Measurements from ENCODE around the gene ODAD4.

Gene ODAD4

GRCh38 chr17:41939693-41940090, 9.3 kb downstream of the ODAD4 start:
- POLR2A ChIA-PET = no interaction called here
- WGBS (ENCODE audit: insufficient coverage) = 97% methylated on average over 2 of the region's 6 CpGs
- CTCF ChIA-PET = interaction anchor here (0.6 to 8.3 kb wide), 3 partner anchors 9 to 213 kb away, joined by 3 to 37 read pairs (median 4); partner anchors contain the start of gene ODAD4
- H3K27me3 ChIP-seq (replicated peaks in 2 of 5; ENCODE audit: control insufficient read depth in 4 of 5, insufficient read depth in 5 of 5, low read length in 4 of 5) = no peaks in the 10 kb centered on the region
- H3K27ac ChIP-seq (ENCODE audit: insufficient read depth in 1 of 2, low read depth in 1 of 2, low read length in 2 of 2, poor library complexity in 1 of 2, severe bottlenecking in 2 of 2) = no peak overlapping the region
- DNase-seq = no peak
- no peaks in the 10 kb centered on the region for H3K9me3 ChIP-seq (ENCODE audit: control extremely low read depth in 1 of 5, control insufficient read depth in 4 of 5, insufficient read depth in 2 of 5, low read depth in 1 of 5, low read length in 4 of 5)
- no peak overlapping the region for H3K4me3 ChIP-seq (ENCODE audit: control insufficient read depth in 1 of 7, extremely low read depth in 1 of 7, insufficient read depth in 4 of 7, low read depth in 2 of 7, low read length in 6 of 7)
- H3K36me3 ChIP-seq (ENCODE audit: control insufficient read depth in 4 of 4, insufficient read depth in 4 of 4, low read length in 3 of 4) = no peaks in the 10 kb centered on the region
- H3K4me1 ChIP-seq (ENCODE audit: control extremely low read depth in 1 of 4, control insufficient read depth in 4 of 4, insufficient read depth in 4 of 4, low read length in 3 of 4) = no peaks in the 10 kb centered on the region

GRCh38 chr17:41941168-41941567, 10.8 kb downstream of the ODAD4 start:
- CTCF ChIA-PET = interaction anchor here (8.3 kb wide), 1 partner anchor 22 kb away, joined by 37 read pairs; no protein-coding TSS in a partner anchor
- DNase-seq = no peak
- Histone ChIP-seq H3K4me1 (ENCODE audit: control extremely low read depth in 1 of 4, control insufficient read depth in 4 of 4, insufficient read depth in 4 of 4, low read length in 3 of 4) (peaks cover 0 to 3% (median 1%) of the 10 kb centered on the region in 4 experiments), H3K27ac (ENCODE audit: insufficient read depth in 1 of 2, low read depth in 1 of 2, low read length in 2 of 2, poor library complexity in 1 of 2, severe bottlenecking in 2 of 2) (no peak overlapping the region), H3K9me3 (ENCODE audit: control extremely low read depth in 1 of 5, control insufficient read depth in 4 of 5, insufficient read depth in 2 of 5, low read depth in 1 of 5, low read length in 4 of 5) (no peaks in the 10 kb centered on the region), H3K36me3 (ENCODE audit: control insufficient read depth in 4 of 4, insufficient read depth in 4 of 4, low read length in 3 of 4) (no peaks in the 10 kb centered on the region), H3K4me3 (ENCODE audit: control insufficient read depth in 1 of 7, extremely low read depth in 1 of 7, insufficient read depth in 4 of 7, low read depth in 2 of 7, low read length in 6 of 7) (no peak overlapping the region), H3K27me3 (replicated peaks in 2 of 5; ENCODE audit: control insufficient read depth in 4 of 5, insufficient read depth in 5 of 5, low read length in 4 of 5) (no peaks in the 10 kb centered on the region)
- 100% methylated on average over 1 of the region's 5 CpGs for WGBS (ENCODE audit: insufficient coverage)
- POLR2A ChIA-PET = no interaction called here

DNA sequence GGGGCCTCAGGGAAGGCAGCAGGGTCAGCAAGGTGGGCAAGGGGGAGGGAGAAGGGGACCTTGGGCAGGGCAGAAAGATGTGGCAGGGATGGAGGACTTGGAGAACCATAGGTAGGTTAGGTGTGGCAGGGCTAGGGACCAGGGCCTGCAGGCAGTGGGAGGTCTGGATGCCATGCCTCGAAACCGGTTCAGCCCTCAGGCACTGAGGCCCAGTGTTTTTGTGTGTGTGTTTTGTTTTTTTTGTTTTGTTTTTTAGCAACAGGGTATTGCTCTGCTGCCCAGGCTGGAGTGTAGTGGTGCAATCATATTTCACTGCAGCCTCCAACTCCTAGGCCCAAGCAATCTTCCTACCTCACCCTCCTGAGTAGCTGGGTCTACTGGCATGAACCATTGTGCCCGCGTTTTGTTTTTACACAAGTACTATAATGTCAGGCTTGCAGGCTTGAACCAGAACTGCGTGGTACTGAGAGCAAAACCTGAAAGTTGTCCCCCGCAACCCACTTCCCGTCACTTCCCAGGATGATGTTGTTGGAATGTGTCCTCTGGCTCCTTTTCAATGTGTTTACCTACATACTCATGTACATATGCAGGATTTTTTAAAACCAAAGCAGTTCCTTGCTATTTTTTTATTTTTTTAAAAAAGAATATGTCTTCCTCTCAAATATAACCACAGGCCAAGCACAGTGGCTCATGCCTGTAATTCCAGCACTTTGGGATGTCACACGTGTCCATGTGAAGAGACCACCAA, 12.4 kb downstream of the ODAD4 start:
- CTCF ChIA-PET = interaction anchor here (8.3 kb wide), 1 partner anchor 20 kb away, joined by 37 read pairs; no protein-coding TSS in a partner anchor
- H3K36me3 ChIP-seq (ENCODE audit: control insufficient read depth in 4 of 4, insufficient read depth in 4 of 4, low read length in 3 of 4) = no peaks in the 10 kb centered on the region

GRCh38 chr17:41943492-41943891, 13.1 kb downstream of the ODAD4 start:
- H3K27ac ChIP-seq (ENCODE audit: insufficient read depth in 1 of 2, low read depth in 1 of 2, low read length in 2 of 2, poor library complexity in 1 of 2, severe bottlenecking in 2 of 2) = no peak overlapping the region
- no peaks in the 10 kb centered on the region for H3K9me3 ChIP-seq (ENCODE audit: control extremely low read depth in 1 of 5, control insufficient read depth in 4 of 5, insufficient read depth in 2 of 5, low read depth in 1 of 5, low read length in 4 of 5)
- H3K36me3 ChIP-seq (ENCODE audit: control insufficient read depth in 4 of 4, insufficient read depth in 4 of 4, low read length in 3 of 4) = no peaks in the 10 kb centered on the region
- POLR2A ChIA-PET = no interaction called here
- 100% methylated on average over 3 of the region's 3 CpGs for WGBS (ENCODE audit: insufficient coverage)
- DNase-seq = no peak
- H3K4me1 ChIP-seq (ENCODE audit: control extremely low read depth in 1 of 4, control insufficient read depth in 4 of 4, insufficient read depth in 4 of 4, low read length in 3 of 4) = peaks cover 0 to 3% (median 1%) of the 10 kb centered on the region in 4 experiments
- CTCF ChIA-PET = no interaction called here
- H3K4me3 ChIP-seq (ENCODE audit: control insufficient read depth in 1 of 7, extremely low read depth in 1 of 7, insufficient read depth in 4 of 7, low read depth in 2 of 7, low read length in 6 of 7) = no peak overlapping the region
- H3K27me3 ChIP-seq (replicated peaks in 2 of 5; ENCODE audit: control insufficient read depth in 4 of 5, insufficient read depth in 5 of 5, low read length in 4 of 5) = no peaks in the 10 kb centered on the region

More for the DNA sequence above, 12.4 kb downstream of the ODAD4 start:
- no peak for DNase-seq
- peaks cover 0 to 3% (median 1%) of the 10 kb centered on the region in 4 experiments for H3K4me1 ChIP-seq (ENCODE audit: control extremely low read depth in 1 of 4, control insufficient read depth in 4 of 4, insufficient read depth in 4 of 4, low read length in 3 of 4)
- H3K27me3 ChIP-seq (replicated peaks in 2 of 5; ENCODE audit: control insufficient read depth in 4 of 5, insufficient read depth in 5 of 5, low read length in 4 of 5) = no peaks in the 10 kb centered on the region
- POLR2A ChIA-PET = no interaction called here
- H3K27ac ChIP-seq (ENCODE audit: insufficient read depth in 1 of 2, low read depth in 1 of 2, low read length in 2 of 2, poor library complexity in 1 of 2, severe bottlenecking in 2 of 2) = no peak overlapping the region
- H3K9me3 ChIP-seq (ENCODE audit: control extremely low read depth in 1 of 5, control insufficient read depth in 4 of 5, insufficient read depth in 2 of 5, low read depth in 1 of 5, low read length in 4 of 5) = no peaks in the 10 kb centered on the region
- no peak overlapping the region for H3K4me3 ChIP-seq (ENCODE audit: control insufficient read depth in 1 of 7, extremely low read depth in 1 of 7, insufficient read depth in 4 of 7, low read depth in 2 of 7, low read length in 6 of 7)
- WGBS (ENCODE audit: insufficient coverage) = 90% methylated on average over 5 of the region's 8 CpGs

GRCh38 chr17:41944943-41945342, 14.5 kb downstream of the ODAD4 start:
- POLR2A ChIA-PET = interaction anchor here (0.9 kb wide), 1 partner anchor 13 kb away, joined by 3 read pairs; no protein-coding TSS in a partner anchor

DNA sequence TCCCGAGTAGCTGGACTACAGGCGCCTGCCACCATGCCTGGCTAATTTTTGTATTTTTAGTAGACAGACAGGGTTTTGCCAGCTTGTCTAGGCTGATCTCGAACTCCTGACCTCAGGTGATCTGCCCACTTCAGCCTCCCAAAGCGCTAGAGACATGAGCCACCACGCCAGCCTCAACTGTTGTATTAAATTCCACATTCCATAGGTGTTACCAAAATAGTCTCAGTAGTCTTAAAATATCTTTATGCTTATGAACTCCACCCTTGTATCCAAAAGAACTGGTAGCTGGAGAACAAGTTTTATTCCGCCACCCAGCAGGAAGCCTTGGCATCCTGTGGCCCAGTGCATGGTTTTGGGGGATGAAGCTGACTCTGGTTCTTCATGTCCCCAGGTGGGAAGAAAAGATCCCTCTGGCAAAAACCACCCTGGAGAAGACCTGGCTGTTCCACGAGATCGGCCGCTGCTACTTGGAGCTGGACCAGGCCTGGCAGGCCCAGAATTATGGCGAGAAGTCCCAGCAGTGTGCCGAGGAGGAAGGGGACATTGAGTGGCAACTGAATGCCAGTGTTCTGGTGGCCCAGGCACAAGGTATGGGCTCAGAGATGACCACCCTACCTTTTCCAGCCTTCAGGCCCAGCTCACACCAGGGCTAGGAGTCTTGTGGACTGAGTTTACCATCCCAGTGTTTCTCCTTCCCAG, 18.5 kb downstream of the ODAD4 start:
- POLR2A ChIA-PET = interaction anchor here (0.6 kb wide), 1 partner anchor 10 kb away, joined by 3 read pairs; no protein-coding TSS in a partner anchor
- Histone ChIP-seq H3K9me3 (ENCODE audit: control extremely low read depth in 1 of 5, control insufficient read depth in 4 of 5, insufficient read depth in 2 of 5, low read depth in 1 of 5, low read length in 4 of 5) (no peaks in the 10 kb centered on the region), H3K27ac (ENCODE audit: insufficient read depth in 1 of 2, low read depth in 1 of 2, low read length in 2 of 2, poor library complexity in 1 of 2, severe bottlenecking in 2 of 2) (no peak overlapping the region), H3K4me3 (ENCODE audit: control insufficient read depth in 1 of 7, extremely low read depth in 1 of 7, insufficient read depth in 4 of 7, low read depth in 2 of 7, low read length in 6 of 7) (no peak overlapping the region), H3K4me1 (ENCODE audit: control extremely low read depth in 1 of 4, control insufficient read depth in 4 of 4, insufficient read depth in 4 of 4, low read length in 3 of 4) (peaks cover 0 to 3% (median 1%) of the 10 kb centered on the region in 4 experiments), H3K27me3 (replicated peaks in 2 of 5; ENCODE audit: control insufficient read depth in 4 of 5, insufficient read depth in 5 of 5, low read length in 4 of 5) (no peaks in the 10 kb centered on the region), H3K36me3 (ENCODE audit: control insufficient read depth in 4 of 4, insufficient read depth in 4 of 4, low read length in 3 of 4) (no peaks in the 10 kb centered on the region)
- WGBS (ENCODE audit: insufficient coverage) = 95% methylated on average over 9 of the region's 11 CpGs
- DNase-seq = no peak
- CTCF ChIA-PET = interaction anchor here (1.2 kb wide), 1 partner anchor 14 kb away, joined by 3 read pairs; no protein-coding TSS in a partner anchor

More at GRCh38 chr17:41944943-41945342, 14.5 kb downstream of the ODAD4 start:
- DNase-seq = no peak
- WGBS (ENCODE audit: insufficient coverage) = 86% methylated on average over 2 of the region's 3 CpGs
- no peak overlapping the region for H3K4me3 ChIP-seq (ENCODE audit: control insufficient read depth in 1 of 7, extremely low read depth in 1 of 7, insufficient read depth in 4 of 7, low read depth in 2 of 7, low read length in 6 of 7)
- CTCF ChIA-PET = interaction anchor here (0.6 to 2.2 kb wide), 3 partner anchors 14 to 610 kb away, joined by 4 to 7 read pairs (median 5); no protein-coding TSS in a partner anchor
- no peak overlapping the region for H3K27ac ChIP-seq (ENCODE audit: insufficient read depth in 1 of 2, low read depth in 1 of 2, low read length in 2 of 2, poor library complexity in 1 of 2, severe bottlenecking in 2 of 2)
- no peaks in the 10 kb centered on the region for H3K27me3 ChIP-seq (replicated peaks in 2 of 5; ENCODE audit: control insufficient read depth in 4 of 5, insufficient read depth in 5 of 5, low read length in 4 of 5)
- H3K36me3 ChIP-seq (ENCODE audit: control insufficient read depth in 4 of 4, insufficient read depth in 4 of 4, low read length in 3 of 4) = no peaks in the 10 kb centered on the region
- no peaks in the 10 kb centered on the region for H3K9me3 ChIP-seq (ENCODE audit: control extremely low read depth in 1 of 5, control insufficient read depth in 4 of 5, insufficient read depth in 2 of 5, low read depth in 1 of 5, low read length in 4 of 5)
- H3K4me1 ChIP-seq (ENCODE audit: control extremely low read depth in 1 of 4, control insufficient read depth in 4 of 4, insufficient read depth in 4 of 4, low read length in 3 of 4) = peaks cover 0 to 3% (median 1%) of the 10 kb centered on the region in 4 experiments

DNA sequence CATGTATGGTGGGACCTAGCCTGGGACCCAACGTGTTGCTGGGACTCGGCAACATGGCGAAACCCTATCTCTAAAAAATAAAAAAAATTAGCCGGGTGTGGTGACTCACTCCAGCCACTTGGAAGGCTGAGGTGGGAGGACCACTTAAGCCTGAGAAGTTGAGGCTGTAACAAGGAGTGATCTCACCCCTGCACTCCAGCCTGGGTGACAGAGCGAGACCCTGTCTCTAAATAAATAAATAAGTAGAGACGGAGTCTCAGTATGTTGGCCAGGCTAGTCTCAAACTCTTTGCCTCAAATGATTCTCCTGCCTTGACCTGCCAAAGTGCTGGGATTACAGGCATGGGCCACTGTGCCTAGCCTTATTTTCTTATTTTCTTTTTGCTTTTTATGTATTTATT, 26.1 kb downstream of the ODAD4 start:
- no peak overlapping the region for H3K27ac ChIP-seq (ENCODE audit: insufficient read depth in 1 of 2, low read depth in 1 of 2, low read length in 2 of 2, poor library complexity in 1 of 2, severe bottlenecking in 2 of 2)
- no peaks in the 10 kb centered on the region for H3K36me3 ChIP-seq (ENCODE audit: control insufficient read depth in 4 of 4, insufficient read depth in 4 of 4, low read length in 3 of 4)
- no peaks in the 10 kb centered on the region for H3K27me3 ChIP-seq (replicated peaks in 2 of 5; ENCODE audit: control insufficient read depth in 4 of 5, insufficient read depth in 5 of 5, low read length in 4 of 5)
- H3K9me3 ChIP-seq (ENCODE audit: control extremely low read depth in 1 of 5, control insufficient read depth in 4 of 5, insufficient read depth in 2 of 5, low read depth in 1 of 5, low read length in 4 of 5) = no peaks in the 10 kb centered on the region
- DNase-seq = no peak
- H3K4me1 ChIP-seq (ENCODE audit: control extremely low read depth in 1 of 4, control insufficient read depth in 4 of 4, insufficient read depth in 4 of 4, low read length in 3 of 4) = peaks cover 0 to 21% (median 6%) of the 10 kb centered on the region in 4 experiments
- WGBS (ENCODE audit: insufficient coverage) = 100% methylated on average over 3 of the region's 6 CpGs
- H3K4me3 ChIP-seq (ENCODE audit: control insufficient read depth in 1 of 7, extremely low read depth in 1 of 7, insufficient read depth in 4 of 7, low read depth in 2 of 7, low read length in 6 of 7) = no peak overlapping the region
- POLR2A ChIA-PET = no interaction called here
- CTCF ChIA-PET = no interaction called here
